Measurements from ENCODE around the gene PAGE2B.

- TF ChIP-seq YY1 (IDR thresholded peaks at IDR 0.05; ENCODE audit: low read depth) (no peak), EP300 (IDR thresholded peaks at IDR 0.05; ENCODE audit: borderline replicate concordance) (no peak), MAX (IDR thresholded peaks at IDR 0.05) (no peak), CEBPB (IDR thresholded peaks at IDR 0.05) (no peak), USF1 (IDR thresholded peaks at IDR 0.05) (no peak), RAD21 (IDR thresholded peaks at IDR 0.05; ENCODE audit: low read depth) (no peak), EGR1 (IDR thresholded peaks at IDR 0.05) (no peak)
Observed at GRCh38 chrX:55119271-55119670, 44.4 kb downstream of the PAGE2B start.
